Measurements from ENCODE around the gene ENTPD8. TPM values are rescaled to one million over a fixed set of nuclear protein-coding genes. Genes with fewer than 3 reads are reported as not detected.
"Not testable (repeated sequence)": the region's sequence is repeated elsewhere in the genome, so short reads cannot be mapped to it uniquely, and the experiment has no call there.

ENTPD8 gene
- total RNA-seq, 3 donors from 2014 or later: 36.7 to 127 (median 74.8) TPM

DNA sequence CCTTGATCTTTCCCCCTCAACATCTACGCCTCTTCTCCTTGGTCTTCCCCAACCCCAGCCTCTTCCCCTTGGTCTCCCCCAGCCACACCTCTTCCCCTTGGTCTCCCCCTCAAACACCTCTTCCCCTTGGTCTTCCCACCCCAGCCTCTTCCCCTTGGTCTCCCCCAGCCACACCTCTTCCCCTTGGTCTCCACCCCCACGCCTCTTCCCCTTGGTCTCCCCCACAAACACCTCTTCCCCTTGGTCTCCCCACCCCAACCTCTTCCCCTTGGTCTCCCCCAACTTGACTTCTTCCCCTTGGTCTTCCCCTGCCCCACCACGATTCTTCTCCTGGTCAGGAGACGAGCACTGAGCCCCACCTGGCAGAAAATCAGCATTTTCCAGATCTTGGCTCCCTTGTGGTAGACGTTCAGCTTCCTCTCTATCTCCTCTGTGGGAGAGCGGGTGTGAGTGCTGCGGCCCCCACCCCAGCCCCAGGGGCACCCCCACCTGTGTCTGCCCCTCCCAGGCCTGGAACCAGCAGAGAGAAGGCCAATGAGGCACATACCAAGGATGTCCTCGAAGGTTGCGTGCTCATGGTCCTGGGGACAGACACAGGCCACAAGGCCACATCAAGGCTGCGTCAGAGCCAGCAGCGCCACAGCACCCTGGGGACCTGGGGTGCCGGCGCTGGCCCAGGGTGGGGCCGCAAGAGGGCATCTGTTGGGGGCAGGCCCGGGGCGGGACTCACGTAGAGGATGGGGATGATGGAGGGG is 11.0 kb upstream of the ENTPD8 start:
- no peak overlapping the region for H3K4me3 ChIP-seq
- intact Hi-C loops (cut with DNase I, micrococcal nuclease): no loop called here
- no peaks in the 10 kb centered on the region for H3K9me3 ChIP-seq
- H3K36me3 ChIP-seq (ENCODE audit: low read depth): no peaks in the 10 kb centered on the region
- ATAC-seq (no peak), DNase-seq (peak; percentile 15 to 58 (median 48))
- TF ChIP-seq, protein P1, sequence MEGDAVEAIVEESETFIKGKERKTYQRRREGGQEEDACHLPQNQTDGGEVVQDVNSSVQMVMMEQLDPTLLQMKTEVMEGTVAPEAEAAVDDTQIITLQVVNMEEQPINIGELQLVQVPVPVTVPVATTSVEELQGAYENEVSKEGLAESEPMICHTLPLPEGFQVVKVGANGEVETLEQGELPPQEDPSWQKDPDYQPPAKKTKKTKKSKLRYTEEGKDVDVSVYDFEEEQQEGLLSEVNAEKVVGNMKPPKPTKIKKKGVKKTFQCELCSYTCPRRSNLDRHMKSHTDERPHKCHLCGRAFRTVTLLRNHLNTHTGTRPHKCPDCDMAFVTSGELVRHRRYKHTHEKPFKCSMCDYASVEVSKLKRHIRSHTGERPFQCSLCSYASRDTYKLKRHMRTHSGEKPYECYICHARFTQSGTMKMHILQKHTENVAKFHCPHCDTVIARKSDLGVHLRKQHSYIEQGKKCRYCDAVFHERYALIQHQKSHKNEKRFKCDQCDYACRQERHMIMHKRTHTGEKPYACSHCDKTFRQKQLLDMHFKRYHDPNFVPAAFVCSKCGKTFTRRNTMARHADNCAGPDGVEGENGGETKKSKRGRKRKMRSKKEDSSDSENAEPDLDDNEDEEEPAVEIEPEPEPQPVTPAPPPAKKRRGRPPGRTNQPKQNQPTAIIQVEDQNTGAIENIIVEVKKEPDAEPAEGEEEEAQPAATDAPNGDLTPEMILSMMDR (IDR thresholded peaks at IDR 0.05): no peak
- peaks cover 20% of the 10 kb centered on the region for H3K4me1 ChIP-seq (ENCODE audit: low read depth)

- H3K36me3 ChIP-seq (ENCODE audit: low read depth); H3K9me3 ChIP-seq; intact Hi-C loops (cut with DNase I, micrococcal nuclease); ATAC-seq; H3K4me3 ChIP-seq: not testable (repeated sequence)
- peak in 1 of 3 donors; percentile 40 for DNase-seq
- H3K4me1 ChIP-seq (ENCODE audit: low read depth): peaks cover 20% of the 10 kb centered on the region
Measured at GRCh38 chr9:137451264-137452005, 10.3 kb upstream of the ENTPD8 start.

DNA sequence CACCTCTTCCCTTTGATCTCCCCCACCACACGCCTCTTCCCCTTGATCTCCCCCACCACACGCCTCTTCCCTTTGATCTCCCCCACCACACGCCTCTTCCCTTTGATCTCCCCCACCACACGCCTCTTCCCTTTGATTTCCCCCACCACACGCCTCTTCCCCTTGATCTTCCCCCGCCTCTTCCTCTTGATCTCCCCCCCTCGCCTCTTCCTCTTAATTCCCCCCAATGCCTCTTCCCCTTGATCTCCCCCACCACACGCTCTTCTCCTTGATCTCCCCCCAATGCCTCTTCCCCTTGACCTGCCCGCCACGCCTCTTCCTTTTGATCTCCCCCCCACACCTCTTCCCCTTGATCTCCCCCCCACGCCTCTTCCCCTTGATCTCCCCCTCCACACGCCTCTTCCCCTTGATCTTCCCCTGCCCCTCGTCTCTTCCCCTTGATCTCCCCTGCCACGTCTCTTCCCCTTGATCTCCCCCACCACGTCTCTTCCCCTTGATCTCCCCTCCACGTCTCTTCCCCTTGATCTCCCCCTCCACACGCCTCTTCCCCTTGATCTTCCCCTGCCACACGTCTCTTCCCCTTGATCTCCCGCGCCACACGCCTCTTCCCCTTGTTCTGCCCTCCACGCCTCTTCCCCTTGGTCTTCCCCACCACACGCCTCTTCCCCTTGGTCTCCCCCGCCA is 9.5 kb upstream of the ENTPD8 start:
- intact Hi-C loops (cut with DNase I, micrococcal nuclease); H3K9me3 ChIP-seq; H3K4me3 ChIP-seq; ATAC-seq; H3K36me3 ChIP-seq (ENCODE audit: low read depth): not testable (repeated sequence)
- DNase-seq: peak in 1 of 3 donors; percentile 40
- H3K4me1 ChIP-seq (ENCODE audit: low read depth): peaks cover 22% of the 10 kb centered on the region

GRCh38 chr9:137449931-137450538 is 8.9 kb upstream of the ENTPD8 start:
- ATAC-seq: no peak
- peak; percentile 10 to 56 (median 40) for DNase-seq
- Histone ChIP-seq H3K4me1 (ENCODE audit: low read depth) (peaks cover 24% of the 10 kb centered on the region), H3K36me3 (ENCODE audit: low read depth) (no peaks in the 10 kb centered on the region), H3K9me3 (no peaks in the 10 kb centered on the region), H3K4me3 (no peak overlapping the region)
- TF ChIP-seq, protein P1 (IDR thresholded peaks at IDR 0.05): no peak
- intact Hi-C loops (cut with DNase I, micrococcal nuclease): no loop called here

- no peaks in the 10 kb centered on the region for H3K9me3 ChIP-seq
- peaks cover 16% of the 10 kb centered on the region for H3K4me1 ChIP-seq (ENCODE audit: low read depth)
- DNase-seq: peak; percentile 4 to 46 (median 31)
- H3K36me3 ChIP-seq (ENCODE audit: low read depth): no peaks in the 10 kb centered on the region
- TF ChIP-seq, protein P1 (IDR thresholded peaks at IDR 0.05): no peak
- no peak overlapping the region for H3K4me3 ChIP-seq
- intact Hi-C loops (cut with DNase I, micrococcal nuclease): no loop called here
- ATAC-seq: no peak
Measured at GRCh38 chr9:137449081-137449844, 8.1 kb upstream of the ENTPD8 start.

DNA sequence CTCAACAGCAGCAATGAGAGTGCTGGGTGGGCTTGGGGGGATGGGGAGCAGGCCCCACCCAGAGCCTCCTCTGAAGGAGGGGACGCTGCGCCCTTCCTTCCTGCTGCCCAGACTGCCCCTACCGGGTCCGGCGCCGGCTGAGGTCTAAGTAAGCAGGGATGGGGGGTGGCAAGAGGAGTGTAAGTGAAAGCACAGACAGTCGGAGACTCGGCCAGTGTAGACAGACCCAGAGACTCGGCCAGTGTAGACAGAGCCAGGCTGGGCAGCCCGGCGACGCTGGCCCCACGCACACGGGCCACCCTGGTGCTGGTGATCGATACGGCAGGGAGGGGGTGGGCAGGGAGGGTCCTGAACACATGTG is 7.4 kb upstream of the ENTPD8 start:
- TF ChIP-seq, protein P1 (IDR thresholded peaks at IDR 0.05): no peak
- peaks cover 12% of the 10 kb centered on the region for H3K4me1 ChIP-seq (ENCODE audit: low read depth)
- intact Hi-C loops (cut with DNase I, micrococcal nuclease): no loop called here
- ATAC-seq: no peak
- DNase-seq: peak in 2 of 3 donors; percentile 20 to 48
- H3K9me3 ChIP-seq: no peaks in the 10 kb centered on the region
- H3K4me3 ChIP-seq: no peak overlapping the region
- no peaks in the 10 kb centered on the region for H3K36me3 ChIP-seq (ENCODE audit: low read depth)
